Ishikawa (cell line): ENCODE data around the gene ITPR1.

ENCODE experiments used
- CEBPB ChIP-seq: IDR thresholded peaks from 2 replicates; pipeline ENCODE4 v1.6.1; 2012
- EP300 ChIP-seq: IDR thresholded peaks from 2 replicates; pipeline ENCODE4 v1.6.1; 2012; ENCODE audit warnings: borderline replicate concordance
- FOXM1 ChIP-seq: IDR thresholded peaks from 2 replicates; pipeline ENCODE4 v1.6.1; 2012; ENCODE audit warnings: low read depth, borderline replicate concordance
- MAX ChIP-seq: IDR thresholded peaks from 2 replicates; pipeline ENCODE4 v1.6.1; 2012
- NFIC ChIP-seq: IDR thresholded peaks from 2 replicates; pipeline ENCODE4 v1.6.1; 2012
- RAD21 ChIP-seq: IDR thresholded peaks from 2 replicates; pipeline ENCODE4 v1.6.1; 2012; ENCODE audit warnings: low read depth
- TAF1 ChIP-seq: IDR thresholded peaks from 2 replicates; pipeline ENCODE4 v1.6.1; 2012; ENCODE audit warnings: low read depth, mild to moderate bottlenecking
- TCF12 ChIP-seq: IDR thresholded peaks from 2 replicates; pipeline ENCODE4 v1.6.1; 2012; ENCODE audit warnings: low read depth
- TEAD4 ChIP-seq: IDR thresholded peaks from 2 replicates; pipeline ENCODE4 v1.6.1; 2012
- YY1 ChIP-seq: IDR thresholded peaks from 2 replicates; pipeline ENCODE4 v1.6.1; 2012; ENCODE audit warnings: low read depth
- ZBTB7A ChIP-seq: IDR thresholded peaks from 2 replicates; pipeline ENCODE4 v1.6.1; 2012; ENCODE audit warnings: low read depth
- TF ChIP-seq, protein P1 (sequence below): IDR thresholded peaks from 2 replicates; pipeline ENCODE4 v1.6.1; 2012
- TF ChIP-seq, protein P2 (sequence below): IDR thresholded peaks from 2 replicates; pipeline ENCODE4 v1.6.1; 2012; ENCODE audit warnings: low read depth, mild to moderate bottlenecking

DNA sequence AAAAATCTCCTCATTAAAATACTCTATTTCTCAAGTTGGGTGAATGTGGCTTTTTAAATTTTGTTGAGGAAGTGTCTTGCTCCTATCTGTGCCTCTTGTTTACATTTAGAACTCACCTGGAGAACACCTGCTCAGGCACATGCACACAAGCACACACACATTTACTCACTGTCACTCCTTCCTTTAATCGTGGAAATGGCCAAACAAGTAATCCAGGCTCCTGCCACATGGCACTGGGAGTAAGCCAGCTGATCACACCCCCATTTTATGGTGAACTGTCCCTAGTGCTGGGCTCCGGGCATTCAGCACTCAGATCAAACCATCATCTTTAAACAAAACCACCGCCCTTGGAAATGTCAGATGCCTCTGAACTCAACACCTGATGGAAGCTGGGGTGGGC lies 281.4 kb downstream of the ITPR1 start:
- TF ChIP-seq EP300: no peak
- no peak for TF ChIP-seq RAD21
- TF ChIP-seq, protein P1, sequence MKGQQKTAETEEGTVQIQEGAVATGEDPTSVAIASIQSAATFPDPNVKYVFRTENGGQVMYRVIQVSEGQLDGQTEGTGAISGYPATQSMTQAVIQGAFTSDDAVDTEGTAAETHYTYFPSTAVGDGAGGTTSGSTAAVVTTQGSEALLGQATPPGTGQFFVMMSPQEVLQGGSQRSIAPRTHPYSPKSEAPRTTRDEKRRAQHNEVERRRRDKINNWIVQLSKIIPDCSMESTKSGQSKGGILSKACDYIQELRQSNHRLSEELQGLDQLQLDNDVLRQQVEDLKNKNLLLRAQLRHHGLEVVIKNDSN: no peak
- TF ChIP-seq FOXM1: no peak
- TF ChIP-seq ZBTB7A: no peak
- TF ChIP-seq CEBPB: no peak
- no peak for TF ChIP-seq MAX
- TF ChIP-seq, protein P2, sequence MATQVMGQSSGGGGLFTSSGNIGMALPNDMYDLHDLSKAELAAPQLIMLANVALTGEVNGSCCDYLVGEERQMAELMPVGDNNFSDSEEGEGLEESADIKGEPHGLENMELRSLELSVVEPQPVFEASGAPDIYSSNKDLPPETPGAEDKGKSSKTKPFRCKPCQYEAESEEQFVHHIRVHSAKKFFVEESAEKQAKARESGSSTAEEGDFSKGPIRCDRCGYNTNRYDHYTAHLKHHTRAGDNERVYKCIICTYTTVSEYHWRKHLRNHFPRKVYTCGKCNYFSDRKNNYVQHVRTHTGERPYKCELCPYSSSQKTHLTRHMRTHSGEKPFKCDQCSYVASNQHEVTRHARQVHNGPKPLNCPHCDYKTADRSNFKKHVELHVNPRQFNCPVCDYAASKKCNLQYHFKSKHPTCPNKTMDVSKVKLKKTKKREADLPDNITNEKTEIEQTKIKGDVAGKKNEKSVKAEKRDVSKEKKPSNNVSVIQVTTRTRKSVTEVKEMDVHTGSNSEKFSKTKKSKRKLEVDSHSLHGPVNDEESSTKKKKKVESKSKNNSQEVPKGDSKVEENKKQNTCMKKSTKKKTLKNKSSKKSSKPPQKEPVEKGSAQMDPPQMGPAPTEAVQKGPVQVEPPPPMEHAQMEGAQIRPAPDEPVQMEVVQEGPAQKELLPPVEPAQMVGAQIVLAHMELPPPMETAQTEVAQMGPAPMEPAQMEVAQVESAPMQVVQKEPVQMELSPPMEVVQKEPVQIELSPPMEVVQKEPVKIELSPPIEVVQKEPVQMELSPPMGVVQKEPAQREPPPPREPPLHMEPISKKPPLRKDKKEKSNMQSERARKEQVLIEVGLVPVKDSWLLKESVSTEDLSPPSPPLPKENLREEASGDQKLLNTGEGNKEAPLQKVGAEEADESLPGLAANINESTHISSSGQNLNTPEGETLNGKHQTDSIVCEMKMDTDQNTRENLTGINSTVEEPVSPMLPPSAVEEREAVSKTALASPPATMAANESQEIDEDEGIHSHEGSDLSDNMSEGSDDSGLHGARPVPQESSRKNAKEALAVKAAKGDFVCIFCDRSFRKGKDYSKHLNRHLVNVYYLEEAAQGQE: no peak
- TF ChIP-seq YY1: no peak
- no peak for TF ChIP-seq TCF12
- TF ChIP-seq TAF1: no peak
- TF ChIP-seq NFIC: no peak
- TF ChIP-seq TEAD4: no peak
